HepG2 (cell line): ENCODE data around the gene CD163L1. TPM values are rescaled to one million over a fixed set of nuclear protein-coding genes. Genes with fewer than 3 reads are reported as not detected.

ENCODE experiments used
- ATAC-seq: fragments of 200-7000 bp; cut with Tn5 transposase; 3 replicates; pipeline ENCODE4 v1.9.1; 2020; ENCODE audit warnings: mild to moderate bottlenecking, moderate library complexity
- BruUV-seq: library from RNA; stranded (reverse); fragments of 400-500 nt; replicated peaks from 2 replicates; lab custom pipeline; 2021; lab: Mats Ljungman, UMichigan
- CTCF ChIA-PET: fragments of 300-600 bp; formaldehyde crosslinking; extraction: SDS; loops from one replicate; lab custom pipeline; 2021; ENCODE audit warnings: low total read pairs, inconsistent platforms, low intra/inter-chr PET ratio; lab: Yijun Ruan, JAX
- POLR2A ChIA-PET: fragments of 350-600 bp; sonication (Branson Sonifier 250); formaldehyde crosslinking; loops from one replicate; lab custom pipeline; 2020; ENCODE audit warnings: antibody characterized with exemption, inconsistent platforms; lab: Yijun Ruan, JAX
- DNase-seq: peaks from one replicate; pipeline ENCODE4 v3.0.0-alpha.2; 2015; ENCODE audit warnings: low spot score
- FAIRE-seq: peaks from 3 replicates; lab custom pipeline; 2011; peaks lifted over from hg19 to GRCh38; lab: Jason Lieb, UNC
- H2AFZ ChIP-seq: one replicate; pipeline ENCODE4 v1.6.1; 2011; ENCODE audit warnings: low read length, inconsistent platforms
- H3K27ac ChIP-seq: fragments of 300-600 bp; 3 replicates; pipeline ENCODE4 v1.8.0; 2011; ENCODE audit warnings: mixed run types, mild to moderate bottlenecking, mixed read lengths, low read length, inconsistent platforms; ENCODE audit not compliant: insufficient read depth; ENCODE audit errors: extremely low read length
- H3K27me3 ChIP-seq, 2 experiments: fragments of 200-600 bp in 1 of 2; 2 replicates in 1 of 2; 3 replicates in 1 of 2; pipeline versions ENCODE4 v1.6.0 to v1.8.0; 2011; ENCODE audit warnings: low read length in 2 of 2, mild to moderate bottlenecking in 2 of 2, moderate library complexity in 2 of 2, inconsistent platforms in 1 of 2; ENCODE audit not compliant: insufficient read depth in 2 of 2, control insufficient read depth in 1 of 2
- H3K36me3 ChIP-seq, 2 experiments: fragments of 200-600 bp in 1 of 2; replicated peaks in 1 of 2; 2 replicates in 1 of 2; 3 replicates in 1 of 2; pipeline versions ENCODE4 v1.5.1 to v1.8.0; 2011; ENCODE audit warnings: low read length in 2 of 2, inconsistent platforms in 1 of 2; ENCODE audit not compliant: insufficient read depth in 2 of 2, control insufficient read depth in 1 of 2
- H3K4me1 ChIP-seq: 2 replicates; pipeline ENCODE4 v1.5.1; 2012; ENCODE audit warnings: low read length, inconsistent platforms; ENCODE audit not compliant: insufficient read depth
- H3K4me2 ChIP-seq: 2 replicates; pipeline ENCODE4 v1.6.0; 2011; ENCODE audit warnings: low read depth, low read length, inconsistent platforms
- H3K4me3 ChIP-seq, 3 experiments: fragments of 200-600 bp in 1 of 3; sonication (generic), shearing (Covaris generic) in 1 of 3; replicated peaks in 1 of 3; 2 replicates each; pipeline ENCODE4 v1.5.1; 2011 to 2016; ENCODE audit warnings: low read length in 3 of 3, inconsistent platforms in 2 of 3, low read depth in 2 of 3, mild to moderate bottlenecking in 2 of 3, control low read depth in 1 of 3, mixed read lengths in 1 of 3; ENCODE audit not compliant: insufficient read depth in 1 of 3
- H3K79me2 ChIP-seq: one replicate; pipeline ENCODE4 v1.6.1; 2011; ENCODE audit warnings: low read length, inconsistent platforms; ENCODE audit not compliant: insufficient read depth
- H3K9ac ChIP-seq: 2 replicates; pipeline ENCODE4 v1.6.0; 2011; ENCODE audit warnings: mild to moderate bottlenecking, low read depth, low read length, inconsistent platforms; ENCODE audit not compliant: insufficient read depth
- H3K9me3 ChIP-seq: 2 replicates; pipeline ENCODE4 v1.5.1; 2012; ENCODE audit warnings: mild to moderate bottlenecking, low read length
- H4K20me1 ChIP-seq: 2 replicates; pipeline ENCODE4 v1.6.0; 2011; ENCODE audit warnings: inconsistent platforms, mild to moderate bottlenecking, low read length, moderate library complexity; ENCODE audit not compliant: insufficient read depth
- AGO1 ChIP-seq: fragments of 200-400 bp; formaldehyde crosslinking; IDR thresholded peaks from 2 replicates; pipeline ENCODE4 v1.6.1; 2017; ENCODE audit warnings: mild to moderate bottlenecking, low read depth, low read length, moderate library complexity; ENCODE audit not compliant: poor library complexity, severe bottlenecking
- NFYB ChIP-seq: sonication (generic); formaldehyde crosslinking; IDR thresholded peaks from 2 replicates; pipeline ENCODE4 v1.4.0; 2020; ENCODE audit warnings: missing genetic modification reagents
- ZC3H4 ChIP-seq: sonication (generic); formaldehyde crosslinking; IDR thresholded peaks from 2 replicates; pipeline ENCODE4 v1.4.0; 2020; ENCODE audit warnings: missing genetic modification reagents, borderline replicate concordance
- ZNF264 ChIP-seq: sonication (generic); formaldehyde crosslinking; IDR thresholded peaks from 2 replicates; pipeline ENCODE4 v1.4.0; 2020; ENCODE audit warnings: missing genetic modification reagents
- ZNF350 ChIP-seq: sonication (generic); formaldehyde crosslinking; IDR thresholded peaks from 2 replicates; pipeline ENCODE4 v1.4.0; 2020; ENCODE audit warnings: mild to moderate bottlenecking, low read depth, missing genetic modification reagents, borderline replicate concordance
- ZNF513 ChIP-seq: sonication (generic); formaldehyde crosslinking; conservative IDR thresholded peaks from 2 replicates; pipeline ENCODE4 v1.5.0; 2020; ENCODE audit warnings: missing genetic modification reagents
- ZNF574 ChIP-seq: sonication (generic); formaldehyde crosslinking; IDR thresholded peaks from 2 replicates; pipeline ENCODE4 v1.4.0; 2020; ENCODE audit warnings: missing genetic modification reagents
- ZNF891 ChIP-seq: sonication (generic); formaldehyde crosslinking; IDR thresholded peaks from 2 replicates; pipeline ENCODE4 v1.5.0; 2020; ENCODE audit warnings: mild to moderate bottlenecking, missing genetic modification reagents
- whole genome bisulfite sequencing: methylation state at CpG from one replicate; pipeline ENCODE4 v1.1.6; 2017; ENCODE audit warnings: low lambda C conversion rate; 5-methylcytosine and 5-hydroxymethylcytosine counted together
- in situ Hi-C: cut with HindIII; loops from 2 replicates; pipeline ENCODE4 v1.10.0; 2017; ENCODE audit warnings: low pct_unique_long_range_greater_than_20kb; ENCODE audit not compliant: extremely low pct_ligation_motif_present
- intact Hi-C: fragments of 100-400 bp; cut with micrococcal nuclease; formaldehyde crosslinking; loops from one replicate; pipeline ENCODE4 v1.10.0; 2022; ENCODE audit not compliant: unreplicated experiment
- polyA plus RNA-seq, 8 experiments: library from polyadenylated mRNA; depleted of rRNA in 3 of 8; stranded (reverse) in 7 of 8; unstranded in 1 of 8; fragments of >200 nt; fragmentation: Illumina TruSeq in 4 of 8; extraction: Trizol in 4 of 8; gene quantifications; 2 replicates each; pipeline versions ENCODE4 v1.2.1 to v1.2.3, GENCODE V29; 2011 to 2016; ENCODE audit warnings: low read depth in 4 of 8, missing spikeins in 1 of 8, mixed read lengths in 1 of 8; ENCODE audit not compliant: insufficient read depth in 1 of 8
- total RNA-seq, 5 experiments: library from RNA; depleted of rRNA; stranded (reverse); fragments of >200 nt; fragmentation: Illumina TruSeq; extraction: Trizol; gene quantifications; 2 replicates each; pipeline ENCODE4 v1.2.3, GENCODE V29; 2016; ENCODE audit warnings: low read depth in 1 of 5

Gene CD163L1
- total and polyA plus RNA-seq, 2 of the 13 experiments (the other 11 are each of a cell fraction or from before 2014, with no cell fraction given) = 3.4 to 6.8 TPM

GRCh38 chr12:7322599-7322998 lies 121.4 kb downstream of the CD163L1 start (continued):
- TF ChIP-seq ZNF574 (CRISPR knock-in tag) (no peak), ZNF891 (CRISPR knock-in tag) (no peak), ZNF264 (CRISPR knock-in tag) (no peak), ZNF513 (CRISPR knock-in tag) (no peak), NFYB (CRISPR knock-in tag) (no peak)

GRCh38 chr12:7321624-7322023 lies 122.3 kb downstream of the CD163L1 start:
- intact Hi-C loops = no loop called here
- in situ Hi-C loops = no loop called here
- H3K36me3 ChIP-seq = no peaks in the 10 kb centered on the region
- ATAC-seq (no peak), FAIRE-seq (no peak), DNase-seq (no peak)
- 10% methylated on average over 2 of the region's 2 CpGs for WGBS
- no peaks in the 10 kb centered on the region for H3K9me3 ChIP-seq
- no TSS peak for BruUV-seq
- POLR2A ChIA-PET = no interaction called here
- no peaks in the 10 kb centered on the region; a peak in 1 of 5 replicates for H3K27me3 ChIP-seq
- H3K79me2 ChIP-seq = no peaks in the 10 kb centered on the region
- no peak overlapping the region for H2AFZ ChIP-seq
- H3K4me2 ChIP-seq = no peak overlapping the region
- no peak for TF ChIP-seq ZC3H4
- TF ChIP-seq ZNF350 (CRISPR knock-in tag) = no peak
- TF ChIP-seq AGO1 = no peak
- CTCF ChIA-PET = no interaction called here
- H4K20me1 ChIP-seq = no peaks in the 10 kb centered on the region
- H3K9ac ChIP-seq = no peak overlapping the region
- H3K4me1 ChIP-seq = no peaks in the 10 kb centered on the region
- H3K27ac ChIP-seq = no peak overlapping the region
- H3K4me3 ChIP-seq = no peak overlapping the region
